Measurements from ENCODE around the gene GZF1.

DNA sequence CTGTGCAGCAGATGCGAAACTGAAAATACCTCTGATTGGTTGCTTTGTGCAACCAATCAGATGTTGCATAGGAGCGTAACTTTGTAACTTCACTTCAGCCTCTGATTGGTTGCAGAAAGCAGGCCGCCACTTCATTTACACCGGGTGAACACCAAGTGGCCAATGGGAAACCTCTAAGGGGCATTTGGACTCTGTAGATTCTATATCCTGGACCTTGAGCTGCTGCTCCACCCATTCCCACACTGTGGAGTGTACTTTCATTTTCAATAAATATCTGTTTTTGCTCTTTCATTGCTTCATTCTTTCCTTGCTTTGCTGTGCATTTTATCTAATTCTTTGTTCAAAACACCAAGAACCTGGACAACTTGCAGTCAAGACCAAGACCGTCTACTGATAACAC, 25.5 kb upstream of the GZF1 start:
- TF ChIP-seq, protein P1, sequence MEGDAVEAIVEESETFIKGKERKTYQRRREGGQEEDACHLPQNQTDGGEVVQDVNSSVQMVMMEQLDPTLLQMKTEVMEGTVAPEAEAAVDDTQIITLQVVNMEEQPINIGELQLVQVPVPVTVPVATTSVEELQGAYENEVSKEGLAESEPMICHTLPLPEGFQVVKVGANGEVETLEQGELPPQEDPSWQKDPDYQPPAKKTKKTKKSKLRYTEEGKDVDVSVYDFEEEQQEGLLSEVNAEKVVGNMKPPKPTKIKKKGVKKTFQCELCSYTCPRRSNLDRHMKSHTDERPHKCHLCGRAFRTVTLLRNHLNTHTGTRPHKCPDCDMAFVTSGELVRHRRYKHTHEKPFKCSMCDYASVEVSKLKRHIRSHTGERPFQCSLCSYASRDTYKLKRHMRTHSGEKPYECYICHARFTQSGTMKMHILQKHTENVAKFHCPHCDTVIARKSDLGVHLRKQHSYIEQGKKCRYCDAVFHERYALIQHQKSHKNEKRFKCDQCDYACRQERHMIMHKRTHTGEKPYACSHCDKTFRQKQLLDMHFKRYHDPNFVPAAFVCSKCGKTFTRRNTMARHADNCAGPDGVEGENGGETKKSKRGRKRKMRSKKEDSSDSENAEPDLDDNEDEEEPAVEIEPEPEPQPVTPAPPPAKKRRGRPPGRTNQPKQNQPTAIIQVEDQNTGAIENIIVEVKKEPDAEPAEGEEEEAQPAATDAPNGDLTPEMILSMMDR (IDR thresholded peaks at IDR 0.05; ENCODE audit: low read depth, low read length) = no peak
- TF ChIP-seq MAX (IDR thresholded peaks at IDR 0.05; ENCODE audit: low read depth, low read length) = no peak
